Activated T-cell treated with anti-CD3 and anti-CD28 coated beads for 4 hours (primary cell): ENCODE results near the gene JAG1.

Source experiments
- DNase-seq: peaks from one replicate; pipeline ENCODE4 v3.0.0-alpha.2; 2020

Gene JAG1

GRCh38 chr20:10651227-10651990, 22.4 kb downstream of the JAG1 start:
- DNase-seq: no peak

DNA sequence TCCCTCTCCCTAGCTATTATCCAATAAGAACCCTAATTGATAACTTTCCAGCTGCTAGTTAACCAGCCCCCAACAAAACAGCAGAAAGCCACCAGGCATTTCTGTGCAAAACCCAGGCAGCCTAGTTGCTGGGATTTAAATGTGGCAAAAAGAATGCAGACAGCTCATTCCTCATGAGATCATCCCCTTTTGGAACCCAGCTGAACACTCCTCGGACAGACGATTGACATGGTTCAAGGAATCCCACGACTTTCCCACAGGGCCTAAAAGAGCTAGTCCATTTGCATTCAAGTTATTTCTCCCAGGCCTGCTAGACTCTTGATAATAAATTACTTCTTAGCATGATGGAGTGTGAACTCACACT, 24.0 kb downstream of the JAG1 start:
- no peak for DNase-seq

DNA sequence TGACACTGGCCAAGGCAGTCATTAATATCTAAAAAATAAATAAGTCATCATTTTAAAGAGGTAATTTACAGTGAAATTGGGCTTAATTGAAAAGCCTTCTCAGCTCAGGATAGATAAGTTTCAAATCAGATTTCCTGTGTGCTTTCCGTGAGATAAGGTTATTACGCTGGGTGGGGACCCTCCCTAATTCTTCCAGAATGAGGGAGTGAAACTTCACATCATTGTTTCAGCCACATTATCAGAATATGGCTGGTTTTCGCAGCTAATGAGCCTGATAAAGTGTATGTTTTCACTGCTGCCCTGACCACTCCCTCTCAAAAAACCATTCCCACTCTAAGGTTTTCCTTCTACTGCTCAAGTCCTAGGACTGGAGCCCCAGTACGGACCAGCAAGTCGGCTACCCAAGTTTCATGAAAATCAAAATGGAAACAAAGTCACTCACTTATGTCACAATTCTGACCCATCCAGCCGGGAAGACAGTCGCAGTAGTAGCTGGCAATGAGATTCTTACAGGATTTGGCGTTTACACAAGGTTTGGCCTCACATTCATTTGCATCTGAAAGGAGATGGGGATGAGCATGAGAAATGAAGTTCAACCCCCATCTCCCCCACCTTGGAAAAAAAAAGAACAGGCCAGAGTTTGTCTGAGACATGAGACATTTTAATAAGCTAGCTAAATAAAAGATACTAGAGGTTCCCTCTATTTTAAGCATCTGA, 24.6 kb downstream of the JAG1 start:
- DNase-seq: no peak

- no peak for DNase-seq
Measured at GRCh38 chr20:10648651-10649050, 25.1 kb downstream of the JAG1 start.

DNA sequence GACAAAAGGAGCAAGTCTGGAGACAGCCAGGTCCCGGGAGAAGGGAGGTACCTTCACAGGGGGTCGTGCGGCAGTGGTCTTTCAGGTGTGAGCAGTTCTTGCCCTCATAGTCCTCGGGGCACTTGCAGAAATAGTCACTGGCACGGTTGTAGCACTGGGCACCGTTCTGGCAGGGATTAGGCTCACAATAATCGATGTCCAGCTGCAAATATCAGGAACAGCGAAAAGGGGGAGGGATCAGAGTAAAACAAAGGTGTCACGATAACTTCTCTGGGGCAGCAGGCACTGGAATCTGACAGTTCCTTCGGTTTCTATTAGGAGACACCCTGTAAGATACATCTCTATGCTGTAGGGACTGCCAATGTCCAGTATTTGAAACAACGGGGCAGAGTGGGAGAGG, 25.9 kb downstream of the JAG1 start:
- no peak for DNase-seq

GRCh38 chr20:10647471-10647870, 26.3 kb downstream of the JAG1 start:
- no peak for DNase-seq

GRCh38 chr20:10646886-10647420, 26.8 kb downstream of the JAG1 start:
- DNase-seq: no peak

DNA sequence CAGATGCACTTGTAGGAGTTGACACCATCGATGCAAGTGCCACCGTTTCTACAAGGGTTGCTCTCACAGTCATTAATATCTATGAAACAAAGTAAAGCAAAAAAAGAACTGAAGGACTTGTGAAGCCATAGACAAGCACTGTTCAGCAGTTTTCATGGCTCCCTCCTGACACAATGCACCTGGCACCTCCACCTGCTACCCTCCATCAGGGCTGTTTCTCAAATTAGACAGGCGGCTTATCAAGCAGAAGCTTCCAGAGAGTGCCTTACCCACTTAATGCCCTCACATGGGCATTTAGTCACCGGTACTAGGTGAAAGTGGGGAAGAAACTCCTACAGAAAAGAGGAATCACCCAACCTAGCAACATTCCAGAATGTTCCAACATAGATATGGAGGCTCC, 27.8 kb downstream of the JAG1 start:
- no peak for DNase-seq

DNA sequence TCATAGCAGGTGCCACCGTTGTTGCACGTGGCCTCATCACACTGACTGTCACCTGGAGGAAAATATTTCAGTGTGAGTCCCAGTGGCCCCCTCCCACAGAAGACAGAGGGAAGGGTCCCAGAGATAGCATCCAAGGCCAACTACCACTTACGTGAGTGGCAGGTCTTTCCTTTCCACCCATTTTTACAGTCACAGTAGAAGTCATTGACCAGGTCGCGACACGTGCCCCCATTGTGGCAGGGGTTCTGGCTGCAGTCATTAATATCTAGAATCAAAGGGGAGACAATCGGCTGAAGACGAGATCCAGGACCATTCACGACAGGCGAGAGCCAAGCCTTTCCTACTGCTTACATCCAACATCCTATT, 28.6 kb downstream of the JAG1 start:
- no peak for DNase-seq

DNA sequence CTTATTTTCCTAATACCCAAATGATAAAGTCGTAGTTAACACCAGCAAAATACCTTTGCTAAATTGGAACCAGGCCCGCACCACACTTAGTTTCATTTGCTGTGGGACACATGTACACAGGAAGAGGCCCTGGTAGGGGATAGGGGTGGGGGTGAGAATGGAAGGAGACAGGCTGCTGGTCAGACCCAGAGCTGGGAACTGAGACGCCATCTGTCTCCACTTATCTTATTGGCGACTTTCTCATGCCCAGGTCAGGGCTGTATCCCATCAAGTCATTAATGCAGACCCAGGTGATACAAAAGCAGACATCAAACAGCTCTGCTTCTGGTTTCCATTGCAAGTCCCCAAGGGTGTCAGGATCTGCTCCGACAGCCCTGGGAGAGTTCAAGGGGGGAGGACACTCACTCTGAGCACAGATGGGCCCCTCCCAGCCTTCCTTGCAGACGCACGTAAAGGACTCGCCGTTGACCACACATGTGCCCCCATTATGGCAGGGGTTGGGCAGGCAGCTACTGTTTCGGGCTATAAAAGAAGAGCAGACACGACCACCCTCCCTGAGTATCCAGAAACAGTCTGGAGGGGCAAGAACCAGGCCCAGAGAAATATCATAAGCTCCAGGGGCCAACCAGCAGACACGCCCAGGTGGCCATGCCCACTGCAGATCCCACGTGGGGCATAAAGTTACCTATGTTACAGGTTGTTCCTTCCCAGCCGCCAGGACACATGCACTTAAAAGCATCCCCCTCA, 29.2 kb downstream of the JAG1 start:
- DNase-seq: no peak

- DNase-seq: no peak
Measured at GRCh38 chr20:10643560-10643873, 30.3 kb downstream of the JAG1 start.

DNA sequence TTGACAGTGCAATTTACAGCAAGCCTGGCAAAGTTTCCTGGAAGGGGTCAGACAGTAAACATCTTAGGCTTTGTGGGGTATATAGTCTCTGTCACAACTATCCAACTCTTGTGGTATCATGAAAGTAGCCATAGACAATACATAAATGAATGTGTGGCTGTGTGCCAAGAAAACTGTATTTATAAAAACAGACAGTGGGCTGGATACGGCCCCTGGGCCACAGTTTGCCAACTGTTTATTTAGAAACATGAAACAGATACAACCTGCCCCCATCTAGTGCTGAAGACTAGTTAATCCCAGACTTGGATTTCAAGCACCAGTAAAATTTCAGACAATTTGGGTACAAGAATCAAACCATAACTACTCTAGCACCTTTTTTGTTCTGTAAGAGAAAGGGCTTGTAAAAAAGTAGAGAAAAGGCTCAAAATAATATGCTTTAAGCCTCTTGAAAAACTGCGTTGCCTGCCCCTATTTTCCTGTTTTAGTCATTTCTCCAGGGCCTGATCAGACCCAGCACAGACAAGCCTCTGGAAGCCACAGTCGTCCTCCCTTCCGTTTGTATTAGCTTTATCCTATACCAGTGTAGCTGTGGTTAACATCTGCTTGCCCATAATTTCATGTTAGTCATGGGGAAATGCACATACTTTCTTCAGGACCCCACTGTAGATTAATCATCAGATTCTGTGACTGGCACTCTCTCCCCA, 30.8 kb downstream of the JAG1 start:
- DNase-seq: no peak

- no peak for DNase-seq
Measured at GRCh38 chr20:10641893-10642292, 31.9 kb downstream of the JAG1 start.

- DNase-seq: no peak
Measured at GRCh38 chr20:10641467-10641866, 32.3 kb downstream of the JAG1 start.

GRCh38 chr20:10640897-10641296, 32.9 kb downstream of the JAG1 start:
- no peak for DNase-seq

DNA sequence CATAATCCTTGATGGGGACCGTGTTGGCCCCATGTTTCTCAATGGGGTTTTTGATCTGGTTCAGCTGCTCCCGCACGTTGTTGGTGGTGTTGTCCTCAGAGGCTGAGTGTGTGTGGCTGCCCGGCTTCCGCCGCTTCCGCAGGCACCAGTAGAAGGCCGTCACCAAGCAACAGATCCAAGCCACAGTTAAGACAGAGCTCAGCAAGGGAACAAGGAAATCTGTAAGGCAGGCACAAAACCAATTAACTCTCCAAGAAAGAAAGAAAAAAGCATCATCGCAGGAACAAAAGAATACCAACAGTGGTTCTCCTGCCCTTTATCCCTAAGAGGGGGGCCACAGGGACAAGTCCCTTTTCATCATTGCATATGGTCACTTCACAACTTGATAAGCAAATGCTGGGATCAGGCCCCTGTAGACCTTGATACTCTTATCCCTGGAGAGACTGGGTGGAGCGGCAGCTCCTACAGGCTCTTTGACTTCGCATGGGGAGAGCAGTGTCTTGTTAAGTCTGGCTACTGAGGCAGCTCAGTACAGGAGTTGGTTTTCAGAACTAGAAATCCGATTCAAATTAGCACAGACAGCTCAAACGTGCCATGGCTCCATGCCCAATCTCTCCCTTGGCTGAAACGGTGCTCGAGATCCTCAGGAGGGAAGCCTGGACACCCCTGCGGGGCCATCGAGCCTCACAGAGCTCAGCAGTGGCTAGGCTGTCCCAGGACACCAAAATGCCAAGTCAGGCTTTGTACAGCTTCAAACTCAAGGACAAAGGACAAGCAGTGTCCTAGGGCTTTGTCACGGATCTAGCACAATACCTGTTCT, 33.9 kb downstream of the JAG1 start:
- no peak for DNase-seq

GRCh38 chr20:10639077-10639736, 34.6 kb downstream of the JAG1 start:
- DNase-seq: no peak

DNA sequence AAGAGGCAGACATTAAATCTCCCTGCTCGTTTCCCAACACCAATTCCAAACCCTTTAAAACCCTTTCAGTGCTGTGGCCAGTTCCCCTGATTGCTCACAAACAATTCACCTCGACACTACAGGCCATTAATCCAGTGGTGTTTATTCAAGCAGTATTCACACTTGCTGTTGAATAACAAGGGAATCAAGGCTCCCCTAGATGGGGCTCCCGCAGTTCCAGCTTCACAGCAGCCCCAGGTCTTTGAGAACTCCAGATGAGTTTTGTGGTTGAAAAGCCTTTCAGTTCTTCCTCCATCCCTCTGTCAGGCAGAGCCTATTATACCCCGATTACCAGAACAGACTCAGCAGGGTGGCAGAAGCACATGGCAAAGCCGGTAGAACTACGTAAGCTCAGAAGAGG, 36.2 kb downstream of the JAG1 start:
- DNase-seq: no peak

DNA sequence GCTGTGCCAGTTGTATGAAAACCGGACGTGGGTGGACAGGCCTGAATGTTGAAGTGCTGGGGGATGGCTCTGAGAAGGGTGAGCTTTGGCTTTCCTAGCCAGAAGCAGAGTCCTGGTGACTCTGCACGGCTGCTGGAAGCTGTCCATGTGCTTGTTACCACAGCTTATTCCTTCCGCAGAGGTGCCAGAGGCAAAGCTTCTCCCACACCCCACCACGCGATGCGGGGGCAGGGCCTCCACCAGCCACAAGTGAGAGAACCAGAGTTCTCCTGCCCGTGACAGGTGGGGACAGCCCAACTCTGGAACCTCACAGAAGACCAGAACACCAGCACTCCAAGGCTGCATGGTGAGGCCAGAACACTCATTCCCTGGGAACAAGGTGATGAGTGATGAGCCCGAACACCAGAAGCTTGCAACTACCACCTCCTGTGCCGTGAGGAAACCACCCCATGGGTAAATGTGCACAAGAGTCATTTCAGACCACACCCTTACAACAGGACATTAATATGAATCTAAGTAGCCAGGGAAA, 36.7 kb downstream of the JAG1 start:
- no peak for DNase-seq

DNA sequence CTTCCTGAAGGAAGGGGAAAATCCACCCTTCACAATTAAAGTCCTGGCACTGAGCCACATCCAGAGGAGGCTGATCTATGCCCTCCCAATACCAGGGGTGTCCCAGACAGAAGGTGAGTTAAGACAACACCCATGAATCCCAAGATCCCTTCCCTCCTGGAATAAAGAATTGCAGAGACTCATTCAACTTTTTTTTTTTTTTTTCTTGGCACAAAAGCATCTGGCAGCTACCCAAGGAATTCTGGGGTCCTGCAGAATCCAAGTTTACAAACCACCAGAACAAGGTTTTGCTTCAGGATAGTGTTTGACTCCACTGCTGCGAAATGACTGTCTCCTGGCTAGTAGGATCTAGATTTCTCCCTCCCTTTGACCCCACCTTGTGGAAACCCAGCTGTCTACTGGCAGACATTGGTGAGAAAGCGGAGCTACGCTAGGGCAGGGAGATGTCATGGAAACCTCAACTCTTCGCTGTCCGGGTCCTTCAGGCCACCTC, 37.4 kb downstream of the JAG1 start:
- DNase-seq: no peak

GRCh38 chr20:10635476-10636208, 38.2 kb downstream of the JAG1 start:
- no peak for DNase-seq
